ENCODE measurements around the gene PCNT.

The PCNT gene

GRCh38 chr21:46412521-46413364, 88.8 kb downstream of the PCNT start:
- DNase-seq, result no peak

DNA sequence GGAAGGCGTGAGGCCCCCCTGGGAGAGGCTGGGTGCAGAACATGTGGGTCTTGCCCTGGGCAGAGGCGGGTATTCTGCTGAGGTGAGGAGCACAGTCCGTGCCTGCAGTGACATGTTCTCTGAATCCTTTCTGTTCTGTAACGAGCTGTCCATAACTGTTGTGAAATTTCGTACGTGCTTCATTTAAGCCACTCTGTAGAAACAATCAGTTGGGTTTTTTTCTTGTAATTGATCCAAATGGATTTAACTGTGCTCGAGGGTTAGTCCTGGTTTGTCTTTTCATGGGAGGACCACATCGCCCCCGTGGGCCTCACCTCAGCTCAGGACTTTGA, 89.4 kb downstream of the PCNT start:
- no peak for DNase-seq

GRCh38 chr21:46414965-46415275, 91.0 kb downstream of the PCNT start:
- no peak for DNase-seq

GRCh38 chr21:46416551-46416950, 92.6 kb downstream of the PCNT start:
- no peak for DNase-seq

DNA sequence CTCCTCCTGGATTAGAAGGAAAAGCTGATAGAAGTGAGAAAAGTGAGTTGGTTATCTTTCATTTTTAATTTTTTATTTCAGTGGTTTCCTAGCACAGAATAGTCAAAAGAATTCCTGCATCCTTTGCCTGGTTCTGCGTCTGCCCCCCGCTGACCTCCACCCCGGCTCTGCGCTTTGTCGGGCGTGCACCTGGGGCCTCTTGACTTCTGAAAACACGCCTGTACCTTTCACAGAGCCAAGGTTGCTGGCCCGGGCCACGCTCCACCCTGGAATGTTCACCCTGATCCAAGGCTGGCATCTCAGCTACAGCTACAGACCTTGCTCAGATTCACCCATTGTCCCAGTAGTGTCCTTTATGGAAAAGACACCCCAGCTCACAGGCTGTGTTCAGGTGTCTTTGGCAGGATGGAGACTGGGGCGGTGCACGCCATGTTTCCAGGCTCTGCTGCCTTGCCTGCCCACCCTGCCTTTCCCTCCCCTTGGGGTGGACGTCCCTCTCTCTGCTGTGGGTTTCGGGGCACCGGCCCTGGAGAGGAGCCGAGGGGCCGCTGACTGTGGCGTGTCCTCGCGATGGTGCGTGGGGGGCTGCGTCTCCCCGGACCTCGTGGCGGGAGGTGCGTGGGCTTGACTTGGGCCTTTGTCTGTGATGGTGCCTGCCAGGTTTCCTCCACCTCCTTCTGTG, 94.5 kb downstream of the PCNT start:
- no peak for DNase-seq

DNA sequence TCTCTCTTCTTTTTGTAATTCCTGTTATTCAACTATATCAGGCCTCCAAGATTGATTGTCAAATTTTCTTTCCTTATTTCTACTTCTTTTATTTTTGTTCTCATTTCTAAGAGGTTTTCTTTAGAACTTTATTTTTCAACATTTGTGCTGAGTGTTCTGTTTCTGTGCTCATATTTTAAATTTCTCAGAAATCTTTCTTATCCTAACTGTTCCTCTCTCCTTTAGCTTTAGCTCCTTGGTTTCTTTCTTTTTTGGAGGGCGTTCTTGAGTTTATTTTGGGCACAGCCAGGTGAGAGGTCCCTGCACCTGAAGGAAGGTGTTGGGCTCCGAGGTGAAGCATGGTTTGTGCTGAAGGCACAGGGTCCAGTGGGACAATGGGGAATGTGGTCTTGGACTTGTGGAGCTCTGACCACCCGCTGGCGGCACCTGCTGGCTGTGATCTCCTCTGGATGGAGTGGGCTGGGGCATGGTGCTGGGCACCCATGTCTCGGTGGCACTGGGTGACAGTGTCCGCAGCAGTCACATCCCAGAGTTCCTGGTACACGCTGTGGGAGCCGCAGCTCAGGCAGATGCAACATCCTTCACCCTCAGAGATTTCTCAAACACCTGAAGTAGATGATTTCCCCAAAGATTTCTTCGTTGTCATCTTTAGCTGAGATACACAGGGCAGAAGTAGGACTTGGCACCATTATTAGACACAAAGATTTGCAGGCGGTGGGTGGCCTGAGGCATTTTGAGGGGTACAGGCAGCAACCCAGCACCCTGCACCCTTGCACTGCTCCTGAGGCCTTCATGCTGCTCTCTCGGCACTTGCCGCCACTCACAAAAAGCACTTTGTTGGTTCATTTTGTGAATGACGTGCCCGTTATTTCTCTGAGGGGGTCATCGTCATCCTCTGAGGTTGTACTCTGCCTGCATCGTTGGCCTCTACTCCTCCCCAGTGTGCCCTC, 96.6 kb downstream of the PCNT start:
- no peak for DNase-seq

GRCh38 chr21:46421191-46421750, 97.3 kb downstream of the PCNT start:
- DNase-seq, result no peak

- DNase-seq, result no peak
Measured at GRCh38 chr21:46421756-46422555, 98.0 kb downstream of the PCNT start.

DNA sequence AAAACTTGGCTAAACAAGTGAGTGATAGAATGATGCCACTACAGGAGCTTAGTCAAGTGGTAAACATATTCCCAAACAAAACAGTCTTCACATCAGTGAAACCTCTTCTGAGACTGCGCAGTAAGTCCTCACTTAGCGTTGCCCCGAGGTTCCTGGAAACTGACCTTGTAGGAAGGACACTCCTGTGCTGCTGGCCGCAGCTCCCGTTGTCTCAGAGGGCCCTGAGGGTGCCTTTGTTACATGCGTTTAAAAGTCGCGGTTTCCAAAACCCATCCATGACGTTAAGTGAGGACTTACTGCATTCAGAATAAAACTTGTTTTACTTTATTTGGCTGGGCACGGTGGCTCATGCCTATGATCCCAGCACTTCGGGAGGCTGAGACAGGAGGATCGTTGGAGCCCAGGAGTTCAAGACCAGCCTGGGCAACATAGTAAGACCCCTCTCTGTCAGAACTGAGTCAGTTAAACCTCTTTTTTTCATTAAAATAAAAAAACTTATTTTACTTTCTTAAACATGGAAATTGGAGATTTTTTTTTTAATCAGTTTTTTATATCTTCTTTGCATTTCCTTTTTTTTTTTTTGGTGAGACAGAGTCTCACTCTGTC, 98.8 kb downstream of the PCNT start:
- no peak for DNase-seq

- no peak for DNase-seq
Measured at GRCh38 chr21:46423546-46424038, 99.6 kb downstream of the PCNT start.

DNA sequence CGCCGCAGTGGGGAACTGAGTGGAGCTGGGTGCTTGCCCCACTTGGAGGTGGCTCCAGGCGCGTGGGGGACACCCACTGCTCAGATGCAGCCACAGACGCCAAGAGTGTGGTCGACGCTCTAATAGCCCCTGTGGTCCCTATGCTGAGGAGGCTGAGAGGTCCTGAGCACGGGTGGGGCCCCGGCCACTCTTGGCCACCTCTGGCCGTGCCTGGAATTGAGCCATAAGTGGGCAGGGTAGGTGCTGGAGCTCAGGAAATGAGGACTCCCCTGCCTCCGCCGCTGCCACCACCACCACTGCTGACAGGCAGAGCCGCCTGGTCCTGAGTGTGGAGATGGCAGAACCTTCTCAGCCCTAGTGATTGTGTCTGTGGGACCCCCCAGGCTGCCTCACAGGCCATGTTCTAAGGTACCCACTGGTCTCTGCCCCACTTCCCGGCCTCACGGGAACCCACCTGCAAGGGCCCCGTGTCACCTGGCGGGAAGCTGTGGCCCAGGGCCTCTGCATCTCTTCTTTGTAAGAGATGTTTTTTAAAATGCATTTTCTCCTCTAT, 100.2 kb downstream of the PCNT start:
- peak in 1 of 2 experiments; percentile 40 for DNase-seq

DNA sequence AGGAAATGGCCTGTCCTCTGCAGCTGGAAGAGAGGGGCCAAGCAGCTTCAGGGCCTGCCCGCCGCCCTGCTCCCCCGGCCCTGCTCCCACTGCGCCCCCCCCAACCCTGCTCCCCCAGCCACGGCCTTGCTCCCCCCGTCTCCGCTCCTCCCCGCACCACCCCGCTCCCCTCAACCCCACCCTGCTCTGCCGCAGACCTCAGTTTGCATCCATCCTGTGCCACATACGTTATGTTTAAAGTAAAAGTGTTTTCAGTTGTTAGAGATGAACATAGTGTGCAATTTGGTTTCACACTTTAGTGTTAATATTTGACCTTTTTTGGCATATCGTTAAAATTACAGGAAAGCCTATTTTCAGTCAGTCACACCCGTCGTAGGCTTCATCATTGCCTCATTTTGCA, 100.7 kb downstream of the PCNT start:
- DNase-seq, result no peak

GRCh38 chr21:46425041-46425440, 101.1 kb downstream of the PCNT start:
- peak in 1 of 2 experiments; percentile 26 for DNase-seq

GRCh38 chr21:46425571-46425970, 101.6 kb downstream of the PCNT start:
- peak; percentile 38 to 59 for DNase-seq

GRCh38 chr21:46426313-46427046, 102.5 kb downstream of the PCNT start:
- no peak for DNase-seq

GRCh38 chr21:46427516-46427915, 103.6 kb downstream of the PCNT start:
- DNase-seq, result no peak

- DNase-seq, result no peak
Measured at GRCh38 chr21:46428286-46428685, 104.3 kb downstream of the PCNT start.

DNA sequence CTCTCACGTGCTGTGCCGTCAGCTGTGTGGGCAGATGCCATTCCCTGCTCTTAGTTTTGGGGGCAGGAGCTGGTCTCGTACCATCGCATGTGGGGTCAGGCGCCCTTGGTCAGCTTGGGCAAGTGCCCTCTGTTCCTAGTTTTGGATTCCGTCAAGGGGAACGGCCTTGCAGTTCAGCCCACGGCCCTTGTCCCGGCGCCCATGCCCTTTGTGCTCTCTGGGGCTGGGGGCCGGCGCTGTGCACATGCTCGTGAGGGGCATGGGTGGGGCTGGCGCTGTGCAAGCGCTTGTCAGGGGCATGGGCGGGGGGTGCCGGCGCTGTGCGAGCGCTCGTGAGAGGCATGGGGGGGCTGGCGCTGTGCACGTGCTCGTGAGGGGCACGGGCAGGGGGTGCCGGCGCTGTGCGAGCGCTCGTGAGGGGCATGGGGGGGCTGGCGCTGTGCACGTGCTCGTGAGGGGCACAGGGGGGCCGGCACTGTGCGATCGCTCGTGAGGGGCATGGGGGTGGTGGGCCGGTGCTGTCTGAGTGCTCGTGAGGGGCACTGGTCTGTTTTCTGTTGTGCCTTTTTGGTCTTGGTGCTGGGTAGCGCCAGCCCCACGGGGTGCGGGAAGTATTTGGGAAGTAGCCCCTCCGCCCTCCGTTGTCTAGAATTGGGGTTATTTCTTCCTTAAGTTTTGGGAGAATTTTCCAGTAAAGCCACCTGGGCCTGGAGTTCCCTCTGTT, 105.2 kb downstream of the PCNT start:
- DNase-seq, result no peak

- DNase-seq, result no peak
Measured at GRCh38 chr21:46429754-46430681, 106.1 kb downstream of the PCNT start.

Measured in activated T-cell treated with anti-CD3 and anti-CD28 coated beads, Interleukin-2, amount 50 U/mL, for 48 hours (primary cell).